Measurements from ENCODE around the gene LRBA.

LRBA gene

DNA sequence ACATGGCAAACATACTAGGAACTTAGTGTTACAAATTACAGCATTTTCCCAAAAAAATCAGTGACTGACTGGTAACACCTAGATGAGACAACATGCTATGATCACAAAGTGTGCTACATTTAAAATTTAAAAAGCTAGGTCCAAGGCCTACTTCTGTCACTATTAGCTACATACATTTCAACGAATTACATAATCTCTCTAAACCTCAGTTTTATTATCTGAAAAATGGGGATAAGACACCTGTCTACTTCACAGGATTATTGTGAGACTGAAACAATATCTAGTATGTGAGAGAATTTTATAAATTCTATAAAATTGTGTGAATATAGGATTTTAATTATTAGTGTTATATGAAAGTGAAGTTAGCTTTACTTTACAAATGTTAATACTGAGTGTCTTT lies 708.4 kb downstream of the LRBA start:
- in situ Hi-C loops (cut with MboI; ENCODE audit: low sequenced_read_pairs, unreplicated experiment) = no loop called here
- TF ChIP-seq, protein P1, sequence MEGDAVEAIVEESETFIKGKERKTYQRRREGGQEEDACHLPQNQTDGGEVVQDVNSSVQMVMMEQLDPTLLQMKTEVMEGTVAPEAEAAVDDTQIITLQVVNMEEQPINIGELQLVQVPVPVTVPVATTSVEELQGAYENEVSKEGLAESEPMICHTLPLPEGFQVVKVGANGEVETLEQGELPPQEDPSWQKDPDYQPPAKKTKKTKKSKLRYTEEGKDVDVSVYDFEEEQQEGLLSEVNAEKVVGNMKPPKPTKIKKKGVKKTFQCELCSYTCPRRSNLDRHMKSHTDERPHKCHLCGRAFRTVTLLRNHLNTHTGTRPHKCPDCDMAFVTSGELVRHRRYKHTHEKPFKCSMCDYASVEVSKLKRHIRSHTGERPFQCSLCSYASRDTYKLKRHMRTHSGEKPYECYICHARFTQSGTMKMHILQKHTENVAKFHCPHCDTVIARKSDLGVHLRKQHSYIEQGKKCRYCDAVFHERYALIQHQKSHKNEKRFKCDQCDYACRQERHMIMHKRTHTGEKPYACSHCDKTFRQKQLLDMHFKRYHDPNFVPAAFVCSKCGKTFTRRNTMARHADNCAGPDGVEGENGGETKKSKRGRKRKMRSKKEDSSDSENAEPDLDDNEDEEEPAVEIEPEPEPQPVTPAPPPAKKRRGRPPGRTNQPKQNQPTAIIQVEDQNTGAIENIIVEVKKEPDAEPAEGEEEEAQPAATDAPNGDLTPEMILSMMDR (IDR thresholded peaks at IDR 0.05; ENCODE audit: borderline replicate concordance, control extremely low read depth, extremely low read depth, insufficient read depth, missing control alignments) = no peak
- no peak for DNase-seq (ENCODE audit: low spot score)

DNA sequence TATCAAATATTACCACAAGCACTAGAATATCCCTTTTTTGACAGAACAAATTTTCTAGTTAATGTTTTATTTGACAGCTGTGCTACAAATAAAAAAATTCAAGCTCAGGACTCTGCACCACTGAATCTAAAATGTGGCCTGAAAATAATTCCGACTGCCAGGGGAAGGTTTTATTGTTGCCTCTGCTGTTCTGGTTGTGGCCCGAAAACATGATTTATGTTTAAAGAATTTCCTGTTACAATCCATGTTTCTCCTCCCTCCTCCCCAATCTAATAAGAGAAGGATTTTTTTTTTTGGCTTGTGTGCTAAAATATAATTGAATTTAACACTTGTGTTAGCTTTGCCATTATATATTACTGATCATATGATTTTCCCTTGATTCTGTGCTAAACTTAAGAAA lies 709.1 kb downstream of the LRBA start:
- in situ Hi-C loops (cut with MboI; ENCODE audit: low sequenced_read_pairs, unreplicated experiment) = no loop called here
- TF ChIP-seq, protein P1 (IDR thresholded peaks at IDR 0.05; ENCODE audit: borderline replicate concordance, control extremely low read depth, extremely low read depth, insufficient read depth, missing control alignments) = no peak
- DNase-seq (ENCODE audit: low spot score) = no peak

DNA sequence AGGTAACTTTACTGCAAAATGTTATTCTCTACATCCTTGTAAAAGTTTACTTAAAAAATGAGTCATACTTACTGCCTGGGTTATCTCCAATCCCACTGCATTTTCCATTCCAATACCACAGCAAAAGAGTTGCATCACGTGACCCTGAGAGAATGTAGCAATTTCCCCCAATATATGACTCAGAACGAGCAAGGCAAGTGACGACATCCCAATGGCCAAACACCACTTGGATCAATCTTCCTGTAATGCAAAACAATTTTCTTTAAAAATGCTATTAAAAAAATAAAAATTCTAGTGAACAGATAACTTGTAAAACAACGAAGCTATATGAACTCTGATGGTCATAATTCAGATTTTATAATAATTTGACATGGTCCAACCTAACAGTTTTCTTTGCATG lies 712.5 kb downstream of the LRBA start:
- in situ Hi-C loops (cut with MboI; ENCODE audit: low sequenced_read_pairs, unreplicated experiment) = no loop called here
- TF ChIP-seq, protein P1 (IDR thresholded peaks at IDR 0.05; ENCODE audit: borderline replicate concordance, control extremely low read depth, extremely low read depth, insufficient read depth, missing control alignments) = no peak
- no peak for DNase-seq (ENCODE audit: low spot score)

DNA sequence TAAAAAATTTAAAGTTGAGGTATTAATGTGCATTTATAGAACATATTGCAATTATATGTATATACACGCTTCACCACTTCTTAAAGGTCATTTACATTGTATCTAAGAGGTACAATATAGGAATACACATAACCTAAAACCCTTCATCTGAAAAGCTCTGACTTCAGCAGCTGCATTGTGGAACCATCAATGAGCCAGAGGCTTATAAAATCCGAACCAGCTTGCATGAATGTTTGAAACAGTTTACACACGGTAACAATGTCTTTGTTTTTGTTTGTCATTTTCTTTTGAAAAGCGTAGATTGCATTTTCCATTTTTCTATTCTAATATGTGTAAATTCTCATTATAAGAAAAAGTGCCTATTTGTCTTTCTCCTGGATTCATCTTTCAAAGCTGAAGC lies 715.3 kb downstream of the LRBA start:
- in situ Hi-C loops (cut with MboI; ENCODE audit: low sequenced_read_pairs, unreplicated experiment) = loop anchor here (10.0 kb wide), 1 partner anchor 565 kb away; no protein-coding TSS in a partner anchor
- DNase-seq (ENCODE audit: low spot score) = no peak
- TF ChIP-seq, protein P1 (IDR thresholded peaks at IDR 0.05; ENCODE audit: borderline replicate concordance, control extremely low read depth, extremely low read depth, insufficient read depth, missing control alignments) = no peak

DNA sequence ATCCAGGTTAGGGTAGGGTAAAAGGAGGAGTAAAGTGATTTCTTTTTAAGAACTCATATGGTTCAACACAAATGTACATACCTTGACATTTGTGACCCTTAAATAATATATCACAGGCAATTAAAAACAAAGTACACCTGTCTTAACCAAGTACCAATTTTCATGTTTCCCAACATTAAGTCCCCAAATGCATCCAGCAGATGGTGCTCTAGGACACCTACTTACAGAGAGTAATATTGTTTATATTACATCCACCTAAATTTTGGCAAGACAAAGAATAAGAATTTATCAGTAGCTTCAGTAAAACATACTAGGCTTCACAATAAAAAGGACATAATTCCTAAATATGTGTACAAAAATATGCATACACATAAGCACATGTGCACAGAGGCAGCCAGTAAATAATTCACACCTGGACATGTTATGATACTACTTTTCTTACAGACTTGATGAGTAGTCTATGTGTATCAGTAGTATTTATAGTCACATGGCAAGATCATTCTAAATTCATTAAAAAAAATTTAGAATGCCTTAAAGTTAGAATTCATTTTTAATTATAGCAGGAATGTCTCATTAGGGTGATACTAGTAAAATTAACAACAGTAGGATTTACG lies 717.1 kb downstream of the LRBA start:
- peak; percentile 22 for DNase-seq (ENCODE audit: low spot score)
- in situ Hi-C loops (cut with MboI; ENCODE audit: low sequenced_read_pairs, unreplicated experiment) = loop anchor here (10.0 kb wide), 1 partner anchor 567 kb away; no protein-coding TSS in a partner anchor
- TF ChIP-seq, protein P1 (IDR thresholded peaks at IDR 0.05; ENCODE audit: borderline replicate concordance, control extremely low read depth, extremely low read depth, insufficient read depth, missing control alignments) = peak; percentile 29

DNA sequence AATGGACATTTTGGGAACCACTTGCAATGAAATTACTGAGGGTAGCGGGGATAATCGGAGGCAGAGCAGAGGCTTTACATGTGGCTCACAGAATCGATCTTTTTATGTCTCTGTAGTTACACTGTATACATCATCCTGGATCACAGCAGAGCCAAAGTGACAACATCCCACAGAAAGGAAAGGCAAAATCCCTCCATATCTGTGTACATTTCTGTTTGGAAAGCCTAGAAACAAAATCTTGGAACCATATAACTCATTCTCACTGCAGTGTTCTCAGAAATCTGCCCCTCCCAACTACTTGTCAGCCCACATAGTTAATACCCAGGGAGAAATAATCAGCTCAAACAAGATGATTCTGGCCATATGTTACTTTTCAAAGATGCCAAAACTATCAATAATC lies 725.2 kb downstream of the LRBA start:
- in situ Hi-C loops (cut with MboI; ENCODE audit: low sequenced_read_pairs, unreplicated experiment) = loop anchor here (10.0 kb wide), 1 partner anchor 575 kb away; no protein-coding TSS in a partner anchor
- DNase-seq (ENCODE audit: low spot score) = no peak
- TF ChIP-seq, protein P1 (IDR thresholded peaks at IDR 0.05; ENCODE audit: borderline replicate concordance, control extremely low read depth, extremely low read depth, insufficient read depth, missing control alignments) = no peak
